Lower lobe of right lung (tissue), 2 donors: ENCODE measurements around the gene FOXG1. TPM values are rescaled to one million over a fixed set of nuclear protein-coding genes. Genes with fewer than 3 reads are reported as not detected.
A peak's percentile ranks its signal among the peaks of the same experiment; 100 is the strongest.

Experiments used
- ATAC-seq, 2 donors: fragments of 200-7000 bp; cut with Tn5 transposase; one replicate each; pipeline ENCODE4 v1.9.1; 2020 to 2022; ENCODE audit warnings: mild to moderate bottlenecking in 2 of 2, moderate library complexity in 2 of 2
- DNase-seq: peaks from one replicate; pipeline ENCODE4 v3.0.0-alpha.2; 2020
- H3K27ac ChIP-seq: fragments of 200-600 bp; one replicate; pipeline ENCODE4 v1.8.0; 2022
- H3K27me3 ChIP-seq: fragments of 200-600 bp; one replicate; pipeline ENCODE4 v1.8.0; 2022; ENCODE audit warnings: low read depth
- H3K36me3 ChIP-seq: fragments of 200-600 bp; one replicate; pipeline ENCODE4 v1.8.0; 2022; ENCODE audit warnings: mild to moderate bottlenecking
- H3K4me1 ChIP-seq: fragments of 200-600 bp; one replicate; pipeline ENCODE4 v1.8.0; 2022
- H3K4me3 ChIP-seq: fragments of 200-600 bp; one replicate; pipeline ENCODE4 v1.8.0; 2022; ENCODE audit warnings: mild to moderate bottlenecking
- H3K9me3 ChIP-seq: fragments of 200-600 bp; one replicate; pipeline ENCODE4 v1.8.0; 2022
- CTCF ChIP-seq: fragments of 200-600 bp; IDR thresholded peaks from one replicate; pipeline ENCODE4 v1.8.0; 2022; ENCODE audit warnings: antibody characterized with exemption, mild to moderate bottlenecking
- intact Hi-C: fragments of 100-400 bp; cut with DNase I; formaldehyde crosslinking; loops from one replicate; pipeline ENCODE4 v1.11.0; 2022
- long read RNA-seq: library from polyadenylated mRNA; unstranded; transcript quantifications from one replicate; pipeline ENCODE4 v2.0.0, GENCODE V29; 2021
- total RNA-seq: library from RNA; stranded (reverse); fragmentation: NEBNext Ultra II Directional; extraction: Animal tissue kit (Norgen Biotek cat#: 25700); gene quantifications from one replicate; pipeline ENCODE4 v1.2.1, GENCODE V29; 2021
- donor health status: DM: no; HTN: yes; CAD: no; lungs with severe emphysema.

The FOXG1 gene
- not detected for total RNA-seq
- long read RNA-seq, result 0 reads

- ATAC-seq (no peak), DNase-seq (peak; percentile 12)
- peaks cover 10% of the 10 kb centered on the region for H3K4me1 ChIP-seq
- no peak within 1 kb of the TSS for H3K27ac ChIP-seq
- H3K4me3 ChIP-seq, result peak within 1 kb of the TSS; percentile 32
- intact Hi-C loops, result no loop called here
- H3K27me3 ChIP-seq, result peaks cover 93% of the 10 kb centered on the region
- TF ChIP-seq CTCF, result no peak
- no peaks in the 10 kb centered on the region for H3K36me3 ChIP-seq
- no peaks in the 10 kb centered on the region for H3K9me3 ChIP-seq
Measured at GRCh38 chr14:28766469-28766955, at the start of gene FOXG1. FOXG1 (plus strand) TSS chr14:28766787; CDS start chr14:28767280, 493 bp downstream.

GRCh38 chr14:28719130-28719529, 47.5 kb upstream of the FOXG1 start:
- intact Hi-C loops, result no loop called here
- DNase-seq, result no peak
- Histone ChIP-seq H3K4me3 (no peak overlapping the region), H3K4me1 (no peaks in the 10 kb centered on the region), H3K27ac (no peak overlapping the region), H3K27me3 (no peaks in the 10 kb centered on the region), H3K9me3 (no peaks in the 10 kb centered on the region), H3K36me3 (no peaks in the 10 kb centered on the region)
- no peak for TF ChIP-seq CTCF
- no peak for ATAC-seq

- H3K4me3 ChIP-seq, result no peak overlapping the region
- H3K9me3 ChIP-seq, result no peaks in the 10 kb centered on the region
- no peaks in the 10 kb centered on the region for H3K36me3 ChIP-seq
- no peaks in the 10 kb centered on the region for H3K4me1 ChIP-seq
- no peak overlapping the region for H3K27ac ChIP-seq
- intact Hi-C loops, result no loop called here
- ATAC-seq (no peak), DNase-seq (no peak)
- no peak for TF ChIP-seq CTCF
- no peaks in the 10 kb centered on the region for H3K27me3 ChIP-seq
Measured at GRCh38 chr14:28731358-28731757, 35.2 kb upstream of the FOXG1 start.

- intact Hi-C loops, result no loop called here
- H3K4me1 ChIP-seq, result no peaks in the 10 kb centered on the region
- no peaks in the 10 kb centered on the region for H3K27me3 ChIP-seq
- no peak overlapping the region for H3K4me3 ChIP-seq
- no peak for ATAC-seq
- H3K27ac ChIP-seq, result no peak overlapping the region
- no peak for TF ChIP-seq CTCF
- H3K9me3 ChIP-seq, result no peaks in the 10 kb centered on the region
- no peak for DNase-seq
- H3K36me3 ChIP-seq, result no peaks in the 10 kb centered on the region
Measured at GRCh38 chr14:28742171-28742846, 24.3 kb upstream of the FOXG1 start.

GRCh38 chr14:28744126-28744525, 22.5 kb upstream of the FOXG1 start:
- intact Hi-C loops, result no loop called here
- DNase-seq, result no peak
- Histone ChIP-seq H3K9me3 (no peaks in the 10 kb centered on the region), H3K27ac (no peak overlapping the region), H3K4me1 (no peaks in the 10 kb centered on the region), H3K4me3 (no peak overlapping the region), H3K27me3 (no peaks in the 10 kb centered on the region), H3K36me3 (no peaks in the 10 kb centered on the region)
- no peak for TF ChIP-seq CTCF
- ATAC-seq, result no peak
